Measurements from ENCODE around the gene MYOZ3. TPM values are rescaled to one million over a fixed set of nuclear protein-coding genes. Genes with fewer than 3 reads are reported as not detected.

The MYOZ3 gene
- total and polyA plus RNA-seq, 2 of the 8 experiments (the other 6 are each of a cell fraction or from before 2014, with no cell fraction given): 9.6 to 19.1 TPM

- no peak overlapping the region for H3K4me3 ChIP-seq (ENCODE audit: extremely low read depth in 1 of 4, insufficient read depth in 2 of 4, low read depth in 3 of 4, low read length in 4 of 4)
- H3K79me2 ChIP-seq (ENCODE audit: control insufficient read depth in 1 of 2, insufficient read depth in 2 of 2, low read length in 2 of 2): no peaks in the 10 kb centered on the region
- no peak overlapping the region for H2BK5ac ChIP-seq (ENCODE audit: low read depth, low read length)
- no peaks in the 10 kb centered on the region for H3K23me2 ChIP-seq (ENCODE audit: low read depth, low read length)
- H2BK20ac ChIP-seq (ENCODE audit: low read length): no peak overlapping the region
- H3K27me3 ChIP-seq (replicated peaks in 1 of 4; ENCODE audit: control insufficient read depth in 3 of 4, extremely low read depth in 1 of 4, insufficient read depth in 3 of 4, low read length in 3 of 4): no peaks in the 10 kb centered on the region
- H3K4me2 ChIP-seq (ENCODE audit: insufficient read depth in 1 of 2, low read depth in 2 of 2, low read length in 2 of 2): no peak overlapping the region
- no peak for FAIRE-seq
- H4K91ac ChIP-seq (replicated peaks; ENCODE audit: insufficient read length, low read length): no peak overlapping the region
- no peaks in the 10 kb centered on the region for H4K20me1 ChIP-seq (replicated peaks in 1 of 2; ENCODE audit: control insufficient read depth in 1 of 2, insufficient read depth in 2 of 2, low read length in 2 of 2)
- H2BK15ac ChIP-seq (ENCODE audit: low read length): no peak overlapping the region
- H3K23ac ChIP-seq (ENCODE audit: insufficient read length): no peak overlapping the region
- no peaks in the 10 kb centered on the region for H3K79me1 ChIP-seq (ENCODE audit: low read depth, low read length)
- H3K9me3 ChIP-seq (ENCODE audit: insufficient read depth in 2 of 2, low read depth in 1 of 2, low read length in 1 of 2): no peaks in the 10 kb centered on the region
- no peak overlapping the region for H3K9ac ChIP-seq (replicated peaks in 1 of 4; ENCODE audit: extremely low read depth in 1 of 4, low read depth in 3 of 4, low read length in 3 of 4)
- no peak overlapping the region for H3K14ac ChIP-seq (ENCODE audit: insufficient read length)
- H3K4me1 ChIP-seq (replicated peaks in 1 of 4; ENCODE audit: control insufficient read depth in 3 of 4, insufficient read depth in 4 of 4, low read length in 3 of 4): peaks cover 0 to 16% (median 9%) of the 10 kb centered on the region in 4 experiments; a peak in 6 of 7 replicates
- TF ChIP-seq CBX8 (IDR thresholded peaks at IDR 0.05; ENCODE audit: borderline replicate concordance, low read depth, low read length) (no peak), POU5F1 (IDR thresholded peaks at IDR 0.05; ENCODE audit: low read depth, low read length) (no peak), RBBP5 (IDR thresholded peaks at IDR 0.05; ENCODE audit: borderline replicate concordance, low read depth, low read length) (no peak)
- DNase-seq (ENCODE audit: low read depth in 1 of 2, low spot score in 2 of 2): no peak
- CTCF ChIA-PET (ENCODE audit: partially characterized antibody): interaction anchor here (0.5 to 18.4 kb wide), 14 partner anchors 9 to 188 kb away, joined by 3 to 247 read pairs (median 4); partner anchors contain the start of gene MYOZ3
- H2BK12ac ChIP-seq (ENCODE audit: low read depth, low read length): no peak overlapping the region
- H3K27ac ChIP-seq (ENCODE audit: low read depth, low read length): no peak overlapping the region
- H2AFZ ChIP-seq (ENCODE audit: low read length): no peak overlapping the region
- H3K18ac ChIP-seq (ENCODE audit: extremely low read depth, low read length): no peak overlapping the region
- H3K56ac ChIP-seq (replicated peaks; ENCODE audit: insufficient read length, low read depth, low read length): no peak overlapping the region
- no peak overlapping the region for H3K4ac ChIP-seq (replicated peaks; ENCODE audit: insufficient read length, low read depth, low read length)
- H4K5ac ChIP-seq (ENCODE audit: insufficient read length, low read depth, low read length): no peak overlapping the region
- H3K36me3 ChIP-seq (ENCODE audit: control insufficient read depth in 2 of 4, insufficient read depth in 4 of 4, low read length in 3 of 4): no peaks in the 10 kb centered on the region
- H2BK120ac ChIP-seq (replicated peaks; ENCODE audit: low read depth, low read length): no peak overlapping the region
- no peak overlapping the region for H2AK5ac ChIP-seq (ENCODE audit: low read depth, low read length)
- POLR2A ChIA-PET (ENCODE audit: partially characterized antibody): interaction anchor here (0.5 to 2.6 kb wide), 5 partner anchors 10 to 168 kb away, joined by 3 to 7 read pairs (median 3); no protein-coding TSS in a partner anchor
- WGBS, 2 experiments (ENCODE audit: extremely low coverage in 1 of 2, insufficient coverage in 1 of 2, insufficient read length in 1 of 2, insufficient replicate concordance in 2 of 2, low coverage in 1 of 2, low lambda C conversion rate in 2 of 2, missing lambda C conversion rate in 1 of 2): 86% methylated on average over 9 of the region's 12 CpGs; no CpG with 5 or more reads in 1 of the 2 experiments
- H4K8ac ChIP-seq (ENCODE audit: extremely low read depth, insufficient read depth, low read length): no peak overlapping the region
Observed at GRCh38 chr5:150642991-150643710, 17.9 kb upstream of the MYOZ3 start.
